ENCODE measurements around the gene COL18A1. TPM values are rescaled to one million over a fixed set of nuclear protein-coding genes. Genes with fewer than 3 reads are reported as not detected.

Gene COL18A1
- polyA plus RNA-seq, 2 of the 4 experiments (the other 2 are of a cell fraction), result 17.3 to 88.4 TPM

DNA sequence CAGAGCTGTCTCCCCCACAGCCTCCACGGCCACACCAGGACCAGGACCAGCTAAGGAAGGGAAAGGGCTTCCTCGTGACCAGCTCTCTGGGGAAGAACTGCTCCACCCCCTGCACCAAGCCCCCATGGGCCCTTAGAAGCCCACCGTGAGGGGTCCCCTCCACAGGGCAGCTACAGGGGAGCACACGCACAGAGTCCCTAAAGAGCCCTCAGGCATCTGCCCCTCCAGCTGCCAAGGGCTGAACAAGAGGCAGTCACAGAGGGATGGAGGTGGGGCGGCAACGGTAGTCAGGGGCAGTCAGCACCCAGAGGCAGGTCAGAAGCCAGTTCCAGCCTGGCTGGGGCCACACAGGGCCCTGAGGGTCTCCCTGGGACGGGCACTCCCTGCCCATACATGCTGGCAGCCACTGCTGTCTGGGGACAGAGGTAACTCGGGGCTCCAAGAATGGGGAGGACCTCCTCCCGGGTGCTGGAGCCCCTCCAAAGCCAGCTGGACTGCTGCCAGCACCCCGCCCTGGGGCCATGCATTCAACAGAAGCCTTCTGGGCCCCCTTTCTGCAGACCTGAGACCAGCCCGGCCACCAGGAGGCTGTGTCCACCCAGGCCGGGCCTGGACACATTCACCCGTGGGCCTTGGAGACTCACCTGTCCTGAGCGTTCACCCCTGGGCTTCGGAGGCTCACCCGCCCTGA is 118.6 kb downstream of the COL18A1 start:
- Histone ChIP-seq H3K4me2 (no peak overlapping the region), H3K4me1 (no peaks in the 10 kb centered on the region), H3K27ac (no peak overlapping the region), H3K9me3 (peaks cover 33% of the 10 kb centered on the region), H3K4me3 (no peak overlapping the region)
- DNase-seq (ENCODE audit: low read depth in 1 of 2, low spot score in 1 of 2), result no peak
- no peak for FAIRE-seq
- ATAC-seq, result no peak; a peak in 1 of 6 replicates
- TF ChIP-seq CBX8 (IDR thresholded peaks at IDR 0.05) (no peak), ZSCAN20 (CRISPR knock-in tag; IDR thresholded peaks at IDR 0.05) (no peak), NFE2L2 (conservative IDR thresholded peaks at IDR 0.05; ENCODE audit: low read length) (no peak), HES2 (IDR thresholded peaks at IDR 0.05) (no peak), CHD2 (IDR thresholded peaks at IDR 0.05; ENCODE audit: low read length, partially characterized antibody) (no peak), TP53 (CRISPR knock-in tag; IDR thresholded peaks at IDR 0.05) (no peak), POLR2AphosphoS2 (conservative IDR thresholded peaks at IDR 0.05; ENCODE audit: low read length) (no peak), NR3C1 (IDR thresholded peaks at IDR 0.05) (no peak), EHF (CRISPR knock-in tag; IDR thresholded peaks at IDR 0.05) (no peak), PBX3 (IDR thresholded peaks at IDR 0.05) (no peak), POLR2A (IDR thresholded peaks at IDR 0.05; ENCODE audit: low read length) (no peak), EP300 (IDR thresholded peaks at IDR 0.05) (no peak)
- ChIA-PET POLR2A (no interaction called here), CTCF (no interaction called here)
- WGBS (ENCODE audit: missing lambda C conversion rate), result 97% methylated on average over 6 of the region's 16 CpGs

DNA sequence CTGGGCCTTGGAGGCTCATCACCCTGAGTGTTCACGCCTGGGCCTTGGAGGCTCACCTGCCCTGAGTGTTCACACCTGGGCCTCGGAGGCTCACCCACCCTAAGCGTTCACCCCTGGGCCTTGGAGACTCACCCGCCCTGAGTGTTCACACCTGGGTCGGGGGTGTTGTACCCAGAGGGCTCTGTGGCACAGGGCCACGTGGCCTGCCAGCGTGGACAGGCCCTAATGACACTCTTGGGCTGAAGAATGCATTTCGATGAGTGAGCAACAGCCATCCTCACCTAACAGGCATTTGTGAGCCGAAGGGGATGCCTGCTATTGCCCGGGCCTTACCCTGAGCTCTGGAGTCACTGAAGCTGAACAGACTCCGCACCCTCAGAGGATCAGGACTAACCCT is 119.8 kb downstream of the COL18A1 start:
- Histone ChIP-seq H3K27ac (no peak overlapping the region), H3K4me1 (no peaks in the 10 kb centered on the region), H3K9me3 (peaks cover 24% of the 10 kb centered on the region), H3K4me3 (no peak overlapping the region), H3K4me2 (no peak overlapping the region)
- WGBS (ENCODE audit: missing lambda C conversion rate), result 95% methylated on average over 4 of the region's 11 CpGs
- ATAC-seq (no peak), DNase-seq (ENCODE audit: low read depth in 1 of 2, low spot score in 1 of 2) (no peak), FAIRE-seq (no peak)
- ChIA-PET POLR2A (no interaction called here), CTCF (no interaction called here)
- TF ChIP-seq CHD4 (IDR thresholded peaks at IDR 0.05; ENCODE audit: borderline replicate concordance) (no peak), ZSCAN20 (CRISPR knock-in tag; IDR thresholded peaks at IDR 0.05) (no peak), POLR2AphosphoS2 (conservative IDR thresholded peaks at IDR 0.05; ENCODE audit: low read length) (no peak), ZNF302 (CRISPR knock-in tag; IDR thresholded peaks at IDR 0.05) (no peak), MAX (IDR thresholded peaks at IDR 0.05) (no peak), MAFK (IDR thresholded peaks at IDR 0.05; ENCODE audit: partially characterized antibody) (no peak), EHF (CRISPR knock-in tag; IDR thresholded peaks at IDR 0.05) (no peak), MYC (IDR thresholded peaks at IDR 0.05; ENCODE audit: borderline replicate concordance, low read length) (no peak), FOXS1 (CRISPR knock-in tag; IDR thresholded peaks at IDR 0.05) (no peak)
- TF ChIP-seq, protein P1, sequence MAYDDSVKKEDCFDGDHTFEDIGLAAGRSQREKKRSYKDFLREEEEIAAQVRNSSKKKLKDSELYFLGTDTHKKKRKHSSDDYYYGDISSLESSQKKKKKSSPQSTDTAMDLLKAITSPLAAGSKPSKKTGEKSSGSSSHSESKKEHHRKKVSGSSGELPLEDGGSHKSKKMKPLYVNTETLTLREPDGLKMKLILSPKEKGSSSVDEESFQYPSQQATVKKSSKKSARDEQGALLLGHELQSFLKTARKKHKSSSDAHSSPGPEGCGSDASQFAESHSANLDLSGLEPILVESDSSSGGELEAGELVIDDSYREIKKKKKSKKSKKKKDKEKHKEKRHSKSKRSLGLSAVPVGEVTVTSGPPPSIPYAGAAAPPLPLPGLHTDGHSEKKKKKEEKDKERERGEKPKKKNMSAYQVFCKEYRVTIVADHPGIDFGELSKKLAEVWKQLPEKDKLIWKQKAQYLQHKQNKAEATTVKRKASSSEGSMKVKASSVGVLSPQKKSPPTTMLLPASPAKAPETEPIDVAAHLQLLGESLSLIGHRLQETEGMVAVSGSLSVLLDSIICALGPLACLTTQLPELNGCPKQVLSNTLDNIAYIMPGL (CRISPR knock-in tag; IDR thresholded peaks at IDR 0.05; ENCODE audit: borderline replicate concordance), result no peak

DNA sequence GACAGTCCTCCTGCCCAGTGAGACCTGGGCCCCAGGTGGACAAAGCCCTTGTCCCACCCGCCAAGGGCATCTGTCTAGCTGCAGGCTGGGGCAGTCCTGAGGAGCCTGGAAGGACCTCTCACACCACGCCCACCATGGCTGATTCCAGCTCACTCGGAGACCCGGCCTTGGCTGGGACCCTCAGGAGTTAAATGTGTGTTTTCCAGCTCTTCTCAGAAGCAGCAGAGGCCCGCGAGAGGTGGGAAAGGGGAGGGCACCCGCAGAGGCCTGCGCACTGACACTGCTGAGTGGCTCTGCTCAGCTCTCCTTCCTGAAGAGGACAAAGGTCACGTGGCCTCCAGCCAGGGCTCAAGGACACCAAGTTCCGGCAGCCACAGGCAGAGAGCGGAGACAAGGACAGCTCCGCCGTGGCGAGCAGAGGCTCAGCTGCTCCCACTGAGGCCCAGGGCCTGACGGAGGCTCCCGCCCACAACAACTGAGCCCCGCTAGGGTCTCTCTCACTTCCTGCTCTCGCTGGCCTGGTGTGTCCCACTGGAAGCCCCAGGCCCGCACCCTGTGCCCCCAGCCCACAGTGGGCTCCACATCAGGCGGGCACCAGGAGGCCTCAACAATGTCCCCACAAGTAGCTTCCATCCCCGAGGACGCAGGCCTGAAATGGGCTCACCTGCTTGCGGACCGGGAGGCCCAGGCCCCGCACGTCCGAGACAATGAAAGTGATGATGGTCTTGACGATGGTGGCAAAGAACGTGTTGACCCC is 120.4 kb downstream of the COL18A1 start:
- WGBS (ENCODE audit: missing lambda C conversion rate), result 100% methylated on average over 11 of the region's 29 CpGs
- H3K4me3 ChIP-seq, result no peak overlapping the region
- CTCF ChIA-PET, result no interaction called here
- ATAC-seq (no peak), DNase-seq (ENCODE audit: low read depth in 1 of 2, low spot score in 1 of 2) (no peak), FAIRE-seq (no peak)
- TF ChIP-seq CBX2 (IDR thresholded peaks at IDR 0.05; ENCODE audit: borderline replicate concordance, low read depth) (no peak), SREBF2 (IDR thresholded peaks at IDR 0.05) (no peak), RFX5 (IDR thresholded peaks at IDR 0.05) (no peak), ZC3H11A (IDR thresholded peaks at IDR 0.05) (no peak), EHF (CRISPR knock-in tag; IDR thresholded peaks at IDR 0.05) (no peak), HOXA7 (CRISPR knock-in tag; IDR thresholded peaks at IDR 0.05) (no peak), FOXS1 (CRISPR knock-in tag; IDR thresholded peaks at IDR 0.05) (no peak), E2F6 (IDR thresholded peaks at IDR 0.05; ENCODE audit: borderline replicate concordance, low read depth) (no peak), CHD4 (IDR thresholded peaks at IDR 0.05; ENCODE audit: borderline replicate concordance) (no peak), TFCP2L1 (CRISPR knock-in tag; IDR thresholded peaks at IDR 0.05) (no peak), BCL3 (IDR thresholded peaks at IDR 0.05) (no peak), ZNF302 (CRISPR knock-in tag; IDR thresholded peaks at IDR 0.05) (no peak), HEYL (CRISPR knock-in tag; IDR thresholded peaks at IDR 0.05) (no peak)
- peaks cover 19% of the 10 kb centered on the region for H3K9me3 ChIP-seq
- POLR2A ChIA-PET, result no interaction called here
- H3K4me1 ChIP-seq, result no peaks in the 10 kb centered on the region
- H3K27ac ChIP-seq, result no peak overlapping the region
- no peak overlapping the region for H3K4me2 ChIP-seq

Data from A549 (cell line).